Subcutaneous abdominal adipose tissue (tissue), 5 donors: ENCODE results near the gene RIT2.

Source experiments
- H3K27ac ChIP-seq: one replicate; pipeline ENCODE4 v1.7.0; 2013; ENCODE audit warnings: low read depth, mild to moderate bottlenecking, inconsistent platforms, low read length, moderate library complexity
- H3K27me3 ChIP-seq, 5 donors: one replicate each; pipeline ENCODE4 v1.7.0; 2013; ENCODE audit warnings: low read length in 5 of 5, inconsistent platforms in 1 of 5; ENCODE audit not compliant: control insufficient read depth in 5 of 5, insufficient read depth in 4 of 5
- H3K36me3 ChIP-seq, 5 donors: one replicate each; pipeline ENCODE4 v1.7.0; 2013; ENCODE audit warnings: low read length in 5 of 5; ENCODE audit not compliant: control insufficient read depth in 5 of 5, insufficient read depth in 5 of 5
- H3K4me1 ChIP-seq, 5 donors: one replicate each; pipeline ENCODE4 v1.7.0; 2013; ENCODE audit warnings: low read length in 5 of 5, mild to moderate bottlenecking in 3 of 5, moderate library complexity in 1 of 5; ENCODE audit not compliant: control insufficient read depth in 5 of 5, insufficient read depth in 5 of 5
- H3K4me3 ChIP-seq, 5 donors: one replicate each; pipeline ENCODE4 v1.7.0; 2013; ENCODE audit warnings: low read length in 5 of 5, low read depth in 1 of 5
- H3K9ac ChIP-seq, 5 donors: one replicate each; pipeline ENCODE4 v1.7.0; 2013; ENCODE audit warnings: low read length in 5 of 5, mild to moderate bottlenecking in 4 of 5, moderate library complexity in 3 of 5
- H3K9me3 ChIP-seq, 5 donors: one replicate each; pipeline ENCODE4 v1.7.0; 2013; ENCODE audit warnings: low read length in 5 of 5; ENCODE audit not compliant: control insufficient read depth in 5 of 5
- donor health status: healthy.
- donor health status: healthy.
- donor health status: healthy.
- donor health status: healthy.
- donor health status: healthy.

RIT2 gene

GRCh38 chr18:42977982-42978637 is 137.4 kb downstream of the RIT2 start:
- H3K4me1 ChIP-seq = no peaks in the 10 kb centered on the region
- H3K36me3 ChIP-seq = no peaks in the 10 kb centered on the region
- no peak overlapping the region for H3K9ac ChIP-seq
- H3K27me3 ChIP-seq = no peaks in the 10 kb centered on the region
- H3K27ac ChIP-seq = no peak overlapping the region
- no peak overlapping the region for H3K4me3 ChIP-seq
- no peaks in the 10 kb centered on the region for H3K9me3 ChIP-seq

- Histone ChIP-seq H3K9me3 (no peaks in the 10 kb centered on the region), H3K4me3 (no peak overlapping the region), H3K27ac (no peak overlapping the region), H3K9ac (no peak overlapping the region), H3K27me3 (no peaks in the 10 kb centered on the region), H3K36me3 (no peaks in the 10 kb centered on the region), H3K4me1 (no peaks in the 10 kb centered on the region)
Observed at GRCh38 chr18:42976869-42977590, 138.5 kb downstream of the RIT2 start.

DNA sequence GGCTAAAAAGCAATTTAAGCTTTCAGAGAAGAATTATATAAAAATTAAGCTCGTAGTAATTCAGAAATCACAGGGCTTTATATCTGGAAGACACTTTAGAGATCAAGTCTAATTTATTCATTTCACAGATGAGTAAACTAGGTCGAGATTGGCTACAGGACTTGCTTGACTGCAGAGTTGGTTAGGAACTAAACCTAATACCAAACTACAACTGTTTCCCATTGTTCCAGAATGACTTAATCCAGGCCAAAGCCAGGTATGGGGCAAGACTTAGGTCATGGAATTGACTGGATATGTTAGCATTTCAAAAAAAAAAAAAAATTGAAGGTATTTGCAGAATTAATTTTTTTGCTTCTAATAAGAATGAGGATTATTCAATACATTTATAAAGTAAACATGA is 146.1 kb downstream of the RIT2 start:
- H3K27ac ChIP-seq = no peak overlapping the region
- H3K4me3 ChIP-seq = no peak overlapping the region
- H3K4me1 ChIP-seq = no peaks in the 10 kb centered on the region
- H3K27me3 ChIP-seq = no peaks in the 10 kb centered on the region
- no peaks in the 10 kb centered on the region for H3K36me3 ChIP-seq
- H3K9ac ChIP-seq = no peak overlapping the region
- no peaks in the 10 kb centered on the region for H3K9me3 ChIP-seq

GRCh38 chr18:42961298-42961697 is 154.2 kb downstream of the RIT2 start:
- H3K9me3 ChIP-seq = no peaks in the 10 kb centered on the region
- no peaks in the 10 kb centered on the region for H3K27me3 ChIP-seq
- no peak overlapping the region for H3K9ac ChIP-seq
- no peaks in the 10 kb centered on the region for H3K4me1 ChIP-seq
- no peak overlapping the region for H3K4me3 ChIP-seq
- no peak overlapping the region for H3K27ac ChIP-seq
- H3K36me3 ChIP-seq = no peaks in the 10 kb centered on the region

- no peaks in the 10 kb centered on the region for H3K9me3 ChIP-seq
- no peaks in the 10 kb centered on the region for H3K27me3 ChIP-seq
- no peaks in the 10 kb centered on the region for H3K4me1 ChIP-seq
- no peak overlapping the region for H3K27ac ChIP-seq
- H3K36me3 ChIP-seq = no peaks in the 10 kb centered on the region
- H3K4me3 ChIP-seq = no peak overlapping the region
- no peak overlapping the region for H3K9ac ChIP-seq
Observed at GRCh38 chr18:42959528-42959927, 156.0 kb downstream of the RIT2 start.

GRCh38 chr18:42958353-42958752 is 157.1 kb downstream of the RIT2 start:
- H3K27ac ChIP-seq = no peak overlapping the region
- no peak overlapping the region for H3K4me3 ChIP-seq
- H3K36me3 ChIP-seq = no peaks in the 10 kb centered on the region
- no peak overlapping the region for H3K9ac ChIP-seq
- no peaks in the 10 kb centered on the region for H3K27me3 ChIP-seq
- H3K4me1 ChIP-seq = no peaks in the 10 kb centered on the region
- no peaks in the 10 kb centered on the region for H3K9me3 ChIP-seq

GRCh38 chr18:42956287-42956686 is 159.2 kb downstream of the RIT2 start:
- Histone ChIP-seq H3K4me3 (no peak overlapping the region), H3K36me3 (no peaks in the 10 kb centered on the region), H3K9ac (no peak overlapping the region), H3K27ac (no peak overlapping the region), H3K9me3 (no peaks in the 10 kb centered on the region), H3K27me3 (no peaks in the 10 kb centered on the region), H3K4me1 (no peaks in the 10 kb centered on the region)

- Histone ChIP-seq H3K27me3 (no peaks in the 10 kb centered on the region), H3K27ac (no peak overlapping the region), H3K9me3 (no peaks in the 10 kb centered on the region), H3K4me1 (no peaks in the 10 kb centered on the region), H3K36me3 (no peaks in the 10 kb centered on the region), H3K9ac (no peak overlapping the region), H3K4me3 (no peak overlapping the region)
Observed at GRCh38 chr18:42954887-42955286, 160.6 kb downstream of the RIT2 start.

GRCh38 chr18:42953306-42953705 is 162.2 kb downstream of the RIT2 start:
- Histone ChIP-seq H3K27ac (no peak overlapping the region), H3K9ac (no peak overlapping the region), H3K9me3 (no peaks in the 10 kb centered on the region), H3K4me3 (no peak overlapping the region), H3K36me3 (no peaks in the 10 kb centered on the region), H3K27me3 (no peaks in the 10 kb centered on the region), H3K4me1 (no peaks in the 10 kb centered on the region)

GRCh38 chr18:42950732-42951131 is 164.8 kb downstream of the RIT2 start:
- no peak overlapping the region for H3K9ac ChIP-seq
- H3K36me3 ChIP-seq = no peaks in the 10 kb centered on the region
- no peaks in the 10 kb centered on the region for H3K9me3 ChIP-seq
- H3K4me1 ChIP-seq = no peaks in the 10 kb centered on the region
- H3K4me3 ChIP-seq = no peak overlapping the region
- no peak overlapping the region for H3K27ac ChIP-seq
- H3K27me3 ChIP-seq = no peaks in the 10 kb centered on the region
